Activated naive CD8-positive, alpha-beta T cell treated with anti-CD3 and anti-CD28 coated beads for 36 hours (primary cell): ENCODE measurements around the gene USP3. TPM values are rescaled to one million over a fixed set of nuclear protein-coding genes. Genes with fewer than 3 reads are reported as not detected.
"Not testable (repeated sequence)": the region's sequence is repeated elsewhere in the genome, so short reads cannot be mapped to it uniquely, and the experiment has no call there.

Experiments
- DNase-seq: peaks from one replicate; pipeline ENCODE4 v3.0.0; 2021
- H3K27ac Mint-ChIP-seq: one replicate; pipeline ENCODE4 v1.8.0; 2022; ENCODE audit warnings: mild to moderate bottlenecking, moderate library complexity, mixed read lengths
- H3K27me3 Mint-ChIP-seq: one replicate; pipeline ENCODE4 v1.8.0; 2022; ENCODE audit warnings: mild to moderate bottlenecking, mixed read lengths
- H3K36me3 Mint-ChIP-seq: one replicate; pipeline ENCODE4 v1.8.0; 2021; ENCODE audit warnings: mild to moderate bottlenecking, mixed read lengths
- H3K4me1 Mint-ChIP-seq: one replicate; pipeline ENCODE4 v1.8.0; 2021; ENCODE audit warnings: mixed read lengths
- H3K4me3 Mint-ChIP-seq: one replicate; pipeline ENCODE4 v1.8.0; 2022; ENCODE audit warnings: mild to moderate bottlenecking, moderate library complexity, mixed read lengths
- H3K9me3 Mint-ChIP-seq: one replicate; pipeline ENCODE4 v1.8.0; 2022; ENCODE audit warnings: mixed read lengths
- total RNA-seq, 2 experiments: library from RNA; stranded (reverse); gene quantifications; one replicate each; pipeline ENCODE4 v1.2.3, GENCODE V29; 2021

USP3 gene
- total RNA-seq, 2 experiments from 2014 or later, result 42.2 to 46.0 TPM

DNA sequence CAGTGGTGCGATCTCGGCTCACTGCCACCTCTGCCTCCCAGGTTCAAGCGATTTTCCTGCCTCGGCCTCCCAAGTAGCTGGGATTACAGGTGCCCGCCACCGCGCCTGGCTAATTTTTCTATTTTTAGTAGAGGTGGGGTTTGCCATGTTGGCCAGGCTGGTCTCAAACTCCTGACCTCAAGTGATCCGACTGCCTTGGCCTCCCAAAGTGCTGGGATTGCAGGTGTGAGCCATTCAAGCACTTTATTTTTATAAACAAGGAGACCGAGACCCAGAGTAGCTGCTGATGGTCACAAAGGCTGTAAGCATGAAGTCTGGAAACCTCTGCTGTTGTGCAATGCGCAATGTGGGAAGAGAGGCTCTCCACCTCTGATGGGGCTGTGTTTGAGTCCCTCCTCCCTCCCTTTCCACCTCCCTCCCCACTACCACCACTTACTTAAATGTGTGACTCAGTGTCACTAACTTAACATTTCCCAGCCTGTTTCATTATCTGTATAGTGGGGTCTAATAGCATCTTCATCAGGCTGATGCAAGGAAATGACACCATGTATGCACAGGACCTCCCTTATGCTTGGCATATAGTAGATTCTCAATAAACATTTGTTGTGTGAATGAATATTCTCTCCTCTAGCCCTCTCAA, 16.5 kb upstream of the USP3 start:
- H3K4me1 Mint-ChIP-seq, result peaks cover 52% of the 10 kb centered on the region
- not testable (repeated sequence) for H3K36me3 Mint-ChIP-seq, H3K9me3 Mint-ChIP-seq, H3K27ac Mint-ChIP-seq, DNase-seq, H3K27me3 Mint-ChIP-seq, H3K4me3 Mint-ChIP-seq

DNA sequence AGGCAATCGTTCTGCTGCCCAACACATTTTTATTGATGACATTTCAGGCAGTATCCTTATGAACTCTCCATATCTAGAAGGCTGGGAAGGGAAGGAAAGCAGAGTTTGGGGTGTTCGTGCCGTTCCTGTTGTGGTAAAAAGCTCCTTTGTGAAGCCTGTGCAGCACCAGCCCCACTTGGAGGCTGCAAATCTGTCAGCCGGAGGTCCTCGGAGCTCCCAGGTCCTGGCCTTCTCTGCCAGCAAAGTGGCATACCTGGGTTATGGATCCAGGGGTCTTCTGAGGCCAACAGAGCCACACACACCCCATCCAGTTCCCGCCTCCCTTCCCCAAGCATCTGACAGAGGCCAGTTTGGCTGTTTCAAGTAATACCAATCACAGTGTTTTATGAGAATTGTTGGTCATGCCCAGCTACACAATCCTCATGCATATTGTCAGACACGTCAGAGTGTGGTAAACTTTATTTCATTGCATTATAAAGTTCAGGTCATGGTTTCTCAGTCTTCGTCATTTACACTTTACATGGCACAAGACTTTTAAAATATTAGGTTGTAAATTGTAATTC, 15.9 kb upstream of the USP3 start:
- H3K4me1 Mint-ChIP-seq, result peaks cover 53% of the 10 kb centered on the region
- H3K27me3 Mint-ChIP-seq, result no peaks in the 10 kb centered on the region

GRCh38 chr15:63489352-63489751, 15.0 kb upstream of the USP3 start:
- Mint-ChIP-seq H3K9me3 (no peaks in the 10 kb centered on the region), H3K4me3 (no peak overlapping the region), H3K36me3 (no peaks in the 10 kb centered on the region), H3K27me3 (no peaks in the 10 kb centered on the region), H3K4me1 (peaks cover 53% of the 10 kb centered on the region), H3K27ac (no peak overlapping the region)
- DNase-seq, result no peak

More for the DNA sequence above, 15.9 kb upstream of the USP3 start:
- Mint-ChIP-seq H3K9me3 (no peaks in the 10 kb centered on the region), H3K4me3 (no peak overlapping the region), H3K27ac (no peak overlapping the region), H3K36me3 (no peaks in the 10 kb centered on the region)
- no peak for DNase-seq

- Mint-ChIP-seq H3K4me3 (no peak overlapping the region), H3K27me3 (no peaks in the 10 kb centered on the region), H3K36me3 (no peaks in the 10 kb centered on the region), H3K4me1 (peaks cover 53% of the 10 kb centered on the region), H3K27ac (no peak overlapping the region), H3K9me3 (no peaks in the 10 kb centered on the region)
- DNase-seq, result no peak
These were observed 13.9 kb upstream of the USP3 start for GRCh38 chr15:63490345-63491034.

- H3K9me3 Mint-ChIP-seq, result no peaks in the 10 kb centered on the region
- H3K27me3 Mint-ChIP-seq, result no peaks in the 10 kb centered on the region
- DNase-seq, result no peak
- H3K36me3 Mint-ChIP-seq, result no peaks in the 10 kb centered on the region
- no peak overlapping the region for H3K27ac Mint-ChIP-seq
- H3K4me3 Mint-ChIP-seq, result no peak overlapping the region
- H3K4me1 Mint-ChIP-seq, result peaks cover 58% of the 10 kb centered on the region
These were observed 13.1 kb upstream of the USP3 start for GRCh38 chr15:63491116-63491827.

DNA sequence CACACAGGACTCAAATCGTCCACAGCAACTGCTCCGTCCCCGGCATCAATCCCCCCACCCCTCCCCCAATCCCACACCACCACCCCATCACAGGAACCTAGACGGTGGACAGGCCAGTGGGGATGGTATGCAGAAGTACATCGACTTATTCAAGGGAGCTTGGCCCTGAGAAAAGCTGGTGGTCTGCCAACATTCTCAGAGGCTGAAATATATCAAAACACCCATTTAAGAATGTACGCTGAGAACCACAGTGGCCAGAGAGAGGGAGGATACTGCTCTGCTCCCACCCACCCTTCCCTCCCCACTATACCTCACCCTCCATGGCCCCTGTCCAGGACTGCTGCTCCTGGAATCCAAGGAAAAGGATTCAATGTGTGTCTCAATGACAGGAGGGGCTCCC, 12.4 kb upstream of the USP3 start:
- H3K36me3 Mint-ChIP-seq, result no peaks in the 10 kb centered on the region
- no peaks in the 10 kb centered on the region for H3K27me3 Mint-ChIP-seq
- DNase-seq, result no peak
- no peak overlapping the region for H3K4me3 Mint-ChIP-seq
- H3K27ac Mint-ChIP-seq, result no peak overlapping the region
- H3K9me3 Mint-ChIP-seq, result no peaks in the 10 kb centered on the region
- H3K4me1 Mint-ChIP-seq, result peaks cover 58% of the 10 kb centered on the region

DNA sequence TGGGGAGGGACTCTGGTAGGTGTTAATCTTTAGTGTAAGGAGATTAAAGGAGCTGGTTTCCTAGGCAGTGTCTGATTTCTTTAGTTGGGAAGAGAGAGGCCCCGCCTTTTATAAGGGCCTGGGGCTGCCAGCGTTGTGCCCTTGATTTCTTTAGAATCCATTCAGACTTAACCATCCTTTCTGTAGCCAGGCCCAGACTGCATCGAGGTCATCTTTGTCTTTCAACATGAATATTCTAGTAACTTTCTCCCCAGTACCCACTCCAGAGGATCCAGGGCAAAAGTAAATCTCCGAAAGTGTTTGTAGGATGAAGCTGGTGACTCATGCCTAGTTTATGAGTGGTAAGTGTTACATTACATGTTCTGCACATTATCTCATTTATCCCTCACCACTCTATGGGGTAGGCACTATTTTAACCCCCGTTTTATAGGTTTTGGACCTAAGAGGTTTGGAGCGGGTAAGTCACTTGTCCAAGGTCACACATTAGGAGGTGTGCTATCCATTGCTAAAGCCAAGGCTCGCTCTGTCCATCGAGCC, 11.8 kb upstream of the USP3 start:
- no peaks in the 10 kb centered on the region for H3K27me3 Mint-ChIP-seq
- peaks cover 54% of the 10 kb centered on the region for H3K4me1 Mint-ChIP-seq
- H3K9me3 Mint-ChIP-seq, result no peaks in the 10 kb centered on the region
- no peak for DNase-seq
- H3K27ac Mint-ChIP-seq, result no peak overlapping the region
- no peaks in the 10 kb centered on the region for H3K36me3 Mint-ChIP-seq
- no peak overlapping the region for H3K4me3 Mint-ChIP-seq

DNA sequence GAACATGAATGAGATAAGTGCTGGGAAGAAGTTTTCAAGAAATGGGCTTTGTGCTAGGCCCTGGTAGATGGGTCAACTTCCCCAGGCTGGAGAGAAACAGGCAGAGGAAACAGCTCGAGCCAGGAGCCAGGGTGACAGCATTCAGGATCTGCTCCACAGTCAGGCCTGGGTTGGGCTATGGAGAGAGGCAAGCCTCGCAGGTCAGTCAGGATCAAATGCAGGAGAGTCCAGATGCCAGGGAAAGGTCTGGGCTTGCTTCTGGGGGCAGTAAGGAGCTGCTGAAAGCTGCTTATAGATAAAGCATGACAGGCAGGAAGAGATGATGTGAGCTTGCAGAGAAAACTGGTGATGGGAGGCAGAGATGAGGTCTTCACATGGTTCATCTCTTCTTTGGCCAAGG, 11.0 kb upstream of the USP3 start:
- Mint-ChIP-seq H3K4me3 (no peak overlapping the region), H3K36me3 (no peaks in the 10 kb centered on the region), H3K27ac (peak overlapping the region; percentile 47), H3K9me3 (no peaks in the 10 kb centered on the region), H3K4me1 (peaks cover 51% of the 10 kb centered on the region), H3K27me3 (no peaks in the 10 kb centered on the region)
- no peak for DNase-seq

DNA sequence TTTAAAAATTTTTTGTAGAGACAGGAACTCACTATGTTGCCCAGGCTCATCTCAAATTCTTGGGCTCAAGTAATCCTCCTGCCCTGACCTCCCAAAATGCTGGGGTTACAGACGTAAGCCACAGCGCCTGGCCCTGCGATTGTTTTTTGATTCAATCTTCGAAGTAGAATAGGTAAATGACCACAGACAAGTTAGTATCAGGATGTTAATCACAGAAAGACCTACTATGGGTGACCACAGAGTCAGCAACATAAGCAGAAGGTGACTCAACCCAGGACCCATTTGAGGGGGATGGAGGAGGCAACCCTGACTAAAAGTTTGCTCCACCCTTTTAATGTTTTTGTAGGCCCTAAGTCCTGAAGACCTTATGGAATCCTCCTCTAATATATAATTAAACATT, 10.0 kb upstream of the USP3 start:
- no peak overlapping the region for H3K27ac Mint-ChIP-seq
- peaks cover 58% of the 10 kb centered on the region for H3K4me1 Mint-ChIP-seq
- H3K4me3 Mint-ChIP-seq, result no peak overlapping the region
- no peaks in the 10 kb centered on the region for H3K9me3 Mint-ChIP-seq
- H3K27me3 Mint-ChIP-seq, result no peaks in the 10 kb centered on the region
- DNase-seq, result peak; percentile 28
- no peaks in the 10 kb centered on the region for H3K36me3 Mint-ChIP-seq

DNA sequence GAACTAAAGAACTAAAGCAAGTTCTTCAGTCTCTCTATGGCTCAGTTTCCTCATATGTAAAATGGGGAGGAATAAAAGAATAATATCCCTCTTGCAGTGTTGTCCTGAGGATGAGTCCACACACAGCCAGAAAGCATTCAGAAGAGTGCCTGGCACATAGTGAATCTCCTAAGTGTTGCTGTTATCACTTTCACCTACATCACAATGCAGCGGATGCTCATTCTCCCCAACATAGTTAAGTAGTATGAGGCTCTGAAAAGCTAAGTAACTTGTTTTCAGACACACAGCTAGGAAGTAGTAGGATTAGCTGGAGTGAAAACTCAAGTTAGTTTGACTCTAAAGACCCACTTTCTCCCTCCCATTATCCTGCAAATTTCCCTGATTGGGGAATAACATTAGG, 9.1 kb upstream of the USP3 start:
- H3K9me3 Mint-ChIP-seq, result peaks cover 1% of the 10 kb centered on the region
- H3K27ac Mint-ChIP-seq, result peak overlapping the region; percentile 4
- peaks cover 2% of the 10 kb centered on the region for H3K36me3 Mint-ChIP-seq
- H3K27me3 Mint-ChIP-seq, result no peaks in the 10 kb centered on the region
- no peak for DNase-seq
- peaks cover 62% of the 10 kb centered on the region for H3K4me1 Mint-ChIP-seq
- H3K4me3 Mint-ChIP-seq, result no peak overlapping the region

- peaks cover 1% of the 10 kb centered on the region for H3K9me3 Mint-ChIP-seq
- H3K36me3 Mint-ChIP-seq, result peaks cover 2% of the 10 kb centered on the region
- DNase-seq, result no peak
- no peaks in the 10 kb centered on the region for H3K27me3 Mint-ChIP-seq
- H3K27ac Mint-ChIP-seq, result no peak overlapping the region
- peaks cover 67% of the 10 kb centered on the region for H3K4me1 Mint-ChIP-seq
- no peak overlapping the region for H3K4me3 Mint-ChIP-seq
These were observed 8.5 kb upstream of the USP3 start for GRCh38 chr15:63495780-63496488.

- DNase-seq, result peak; percentile 54
- H3K9me3 Mint-ChIP-seq, result peaks cover 1% of the 10 kb centered on the region
These were observed 6.5 kb upstream of the USP3 start for GRCh38 chr15:63497642-63498467.

DNA sequence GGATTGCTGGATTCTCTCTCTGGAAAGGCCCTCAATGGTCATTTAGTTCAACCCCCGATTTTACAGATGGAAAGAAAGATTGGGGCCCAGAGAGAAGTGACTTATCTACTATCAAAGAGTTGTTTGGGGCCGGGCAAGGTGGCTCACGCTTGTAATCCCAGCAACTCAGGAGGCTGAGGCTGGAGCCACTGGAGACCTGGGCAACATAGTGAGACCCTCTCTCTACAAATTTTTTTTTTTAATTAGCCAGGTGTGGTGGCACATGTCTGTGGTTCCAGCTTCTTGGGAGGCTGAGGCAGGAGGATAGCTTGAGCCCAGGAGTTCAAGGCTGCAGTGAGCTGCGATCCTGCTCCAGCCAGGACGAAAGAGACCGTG, 5.2 kb upstream of the USP3 start:
- H3K27ac Mint-ChIP-seq, result no peak overlapping the region
- peaks cover 1% of the 10 kb centered on the region for H3K9me3 Mint-ChIP-seq
- no peak overlapping the region for H3K4me3 Mint-ChIP-seq
- H3K4me1 Mint-ChIP-seq, result peaks cover 74% of the 10 kb centered on the region
- H3K27me3 Mint-ChIP-seq, result no peaks in the 10 kb centered on the region
- H3K36me3 Mint-ChIP-seq, result peaks cover 2% of the 10 kb centered on the region
- no peak for DNase-seq

More at GRCh38 chr15:63497642-63498467, 6.5 kb upstream of the USP3 start:
- H3K4me1 Mint-ChIP-seq, result peaks cover 78% of the 10 kb centered on the region
- no peak overlapping the region for H3K27ac Mint-ChIP-seq
- no peaks in the 10 kb centered on the region for H3K27me3 Mint-ChIP-seq
- peaks cover 2% of the 10 kb centered on the region for H3K36me3 Mint-ChIP-seq
- H3K4me3 Mint-ChIP-seq, result no peak overlapping the region

DNA sequence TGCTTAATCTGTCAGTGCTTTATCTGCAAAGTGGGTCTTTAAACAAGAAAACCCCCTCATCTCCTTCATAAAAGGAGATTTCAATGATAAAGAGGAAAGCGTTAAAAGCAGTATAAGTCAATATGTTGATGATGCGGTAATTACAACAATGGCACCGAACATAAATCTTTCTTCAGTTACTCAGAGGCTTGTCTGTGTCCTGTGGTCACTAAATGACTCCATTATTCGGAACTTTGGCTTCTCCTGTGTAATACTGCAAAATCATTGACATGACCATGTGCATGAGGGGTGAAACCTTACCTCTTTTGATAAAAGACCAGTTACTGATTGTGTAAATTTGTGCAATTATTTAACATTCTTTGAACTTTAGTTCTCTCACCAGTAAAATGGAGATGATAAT, 4.8 kb upstream of the USP3 start:
- no peak for DNase-seq
- Mint-ChIP-seq H3K36me3 (peaks cover 2% of the 10 kb centered on the region), H3K4me3 (no peak overlapping the region), H3K27ac (peak overlapping the region; percentile 46), H3K9me3 (peaks cover 1% of the 10 kb centered on the region), H3K27me3 (no peaks in the 10 kb centered on the region), H3K4me1 (peaks cover 71% of the 10 kb centered on the region)
